Cardiac fibroblast (primary cell): ENCODE measurements around the gene HSPB6.

Experiments
- DNase-seq, 2 donors: peaks; one replicate each; pipeline versions ENCODE4 v3.0.0 to v3.0.0-alpha.2; 2010; ENCODE audit warnings: low read depth in 2 of 2
- H3K4me3 ChIP-seq, 2 donors: replicated peaks in 1 of 2; 1 replicate in 1 of 2; 2 replicates in 1 of 2; pipeline ENCODE4 v1.5.1; 2011; ENCODE audit warnings: low read depth in 2 of 2, low read length in 2 of 2, mild to moderate bottlenecking in 2 of 2, moderate library complexity in 1 of 2
- TF ChIP-seq, protein P1 (sequence below): IDR thresholded peaks from one replicate; pipeline ENCODE4 v1.5.1; 2011; ENCODE audit warnings: low read depth, mild to moderate bottlenecking, low read length, inconsistent platforms

HSPB6 gene

DNA sequence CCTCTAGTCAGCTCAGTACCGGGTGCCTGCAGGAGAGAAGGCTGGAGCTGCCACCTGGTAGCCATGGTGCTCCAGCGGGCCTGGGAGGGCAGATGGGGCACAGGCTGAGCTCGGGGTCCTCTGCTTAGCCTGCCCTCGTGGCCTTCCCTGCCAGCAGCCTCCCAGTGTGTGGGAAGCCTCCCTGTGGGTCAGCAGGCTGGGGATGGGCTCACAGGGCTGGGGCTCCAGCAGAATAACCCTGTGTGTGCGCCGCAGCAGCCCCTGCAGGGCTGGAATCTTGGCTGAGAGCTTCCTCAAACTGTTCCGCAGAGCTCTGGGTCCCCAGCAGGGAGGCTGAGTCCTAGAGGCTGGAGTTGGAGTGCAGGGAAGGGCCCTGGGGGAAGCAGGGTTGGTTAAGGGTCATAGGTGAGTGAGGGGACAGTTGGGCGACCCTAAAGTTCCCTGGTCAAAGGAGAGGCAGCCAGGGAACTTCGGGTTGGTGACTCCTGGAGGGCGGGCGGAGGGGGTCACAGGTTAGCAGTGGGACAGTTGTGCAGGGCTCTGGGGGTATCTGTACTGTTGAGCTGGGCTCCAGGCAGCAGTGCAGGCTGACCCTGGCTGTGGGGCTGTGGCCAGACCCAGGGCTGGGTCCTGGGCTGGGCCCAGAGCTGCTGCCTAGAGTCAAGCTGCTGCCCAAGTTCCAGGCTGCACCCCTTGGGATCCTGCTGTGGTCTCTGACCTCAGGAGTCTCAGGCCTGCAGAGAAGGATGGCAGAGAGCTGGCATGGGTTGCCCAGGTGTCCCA lies 32.6 kb upstream of the HSPB6 start:
- TF ChIP-seq, protein P1, sequence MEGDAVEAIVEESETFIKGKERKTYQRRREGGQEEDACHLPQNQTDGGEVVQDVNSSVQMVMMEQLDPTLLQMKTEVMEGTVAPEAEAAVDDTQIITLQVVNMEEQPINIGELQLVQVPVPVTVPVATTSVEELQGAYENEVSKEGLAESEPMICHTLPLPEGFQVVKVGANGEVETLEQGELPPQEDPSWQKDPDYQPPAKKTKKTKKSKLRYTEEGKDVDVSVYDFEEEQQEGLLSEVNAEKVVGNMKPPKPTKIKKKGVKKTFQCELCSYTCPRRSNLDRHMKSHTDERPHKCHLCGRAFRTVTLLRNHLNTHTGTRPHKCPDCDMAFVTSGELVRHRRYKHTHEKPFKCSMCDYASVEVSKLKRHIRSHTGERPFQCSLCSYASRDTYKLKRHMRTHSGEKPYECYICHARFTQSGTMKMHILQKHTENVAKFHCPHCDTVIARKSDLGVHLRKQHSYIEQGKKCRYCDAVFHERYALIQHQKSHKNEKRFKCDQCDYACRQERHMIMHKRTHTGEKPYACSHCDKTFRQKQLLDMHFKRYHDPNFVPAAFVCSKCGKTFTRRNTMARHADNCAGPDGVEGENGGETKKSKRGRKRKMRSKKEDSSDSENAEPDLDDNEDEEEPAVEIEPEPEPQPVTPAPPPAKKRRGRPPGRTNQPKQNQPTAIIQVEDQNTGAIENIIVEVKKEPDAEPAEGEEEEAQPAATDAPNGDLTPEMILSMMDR = no peak
- H3K4me3 ChIP-seq = no peak overlapping the region
- no peak for DNase-seq

DNA sequence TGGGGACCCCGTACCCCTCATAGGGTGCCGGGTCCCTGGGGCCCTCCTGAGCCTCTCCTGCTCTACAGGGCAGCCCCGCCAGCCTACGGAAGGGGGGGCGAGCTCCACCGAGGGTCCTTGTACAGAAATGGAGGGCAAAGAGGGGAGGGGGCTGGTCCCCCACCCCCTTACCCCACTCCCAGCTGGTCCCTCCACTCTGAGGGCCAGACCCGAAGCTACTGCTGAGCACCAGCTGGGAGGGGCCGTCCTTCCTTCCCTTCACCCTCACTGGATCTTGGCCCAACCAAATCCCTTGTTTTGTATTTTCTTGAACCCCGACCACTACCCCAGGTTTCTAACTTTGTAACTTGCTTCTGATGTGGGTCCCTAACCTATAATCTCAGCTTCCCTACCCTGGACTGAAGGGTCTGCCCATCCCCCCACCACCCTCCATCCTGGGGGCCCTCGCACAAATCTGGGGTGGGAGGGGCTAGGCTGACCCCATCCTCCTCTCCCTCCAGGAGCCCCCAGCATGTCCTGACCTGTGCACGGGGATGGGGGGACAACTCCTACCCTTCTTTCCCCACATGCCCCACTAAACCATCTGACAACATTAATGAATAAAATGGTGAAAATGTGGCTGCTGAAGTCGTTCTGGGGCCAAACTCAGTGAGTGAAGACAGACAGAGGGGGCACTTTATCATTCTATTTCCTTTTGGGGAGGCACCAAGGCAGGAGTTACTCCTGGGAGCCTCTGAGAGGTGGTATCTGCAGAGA lies 31.6 kb upstream of the HSPB6 start:
- no peak overlapping the region for H3K4me3 ChIP-seq
- DNase-seq = no peak
- TF ChIP-seq, protein P1 = no peak

DNA sequence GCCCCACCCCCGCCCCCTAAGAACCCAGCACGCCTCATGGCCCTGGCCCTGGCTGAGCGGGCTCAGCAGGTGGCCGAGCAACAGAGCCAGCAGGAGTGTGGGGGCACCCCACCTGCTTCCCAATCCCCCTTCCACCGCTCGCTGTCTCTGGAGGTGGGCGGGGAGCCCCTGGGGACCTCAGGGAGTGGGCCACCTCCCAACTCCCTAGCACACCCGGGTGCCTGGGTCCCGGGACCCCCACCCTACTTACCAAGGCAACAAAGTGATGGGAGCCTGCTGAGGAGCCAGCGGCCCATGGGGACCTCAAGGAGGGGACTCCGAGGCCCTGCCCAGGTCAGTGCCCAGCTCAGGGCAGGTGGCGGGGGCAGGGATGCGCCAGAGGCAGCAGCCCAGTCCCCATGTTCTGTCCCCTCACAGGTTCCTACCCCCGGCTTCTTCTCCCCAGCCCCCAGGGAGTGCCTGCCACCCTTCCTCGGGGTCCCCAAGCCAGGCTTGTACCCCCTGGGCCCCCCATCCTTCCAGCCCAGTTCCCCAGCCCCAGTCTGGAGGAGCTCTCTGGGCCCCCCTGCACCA lies 30.5 kb upstream of the HSPB6 start:
- no peak overlapping the region for H3K4me3 ChIP-seq
- DNase-seq = no peak
- TF ChIP-seq, protein P1 = no peak

DNA sequence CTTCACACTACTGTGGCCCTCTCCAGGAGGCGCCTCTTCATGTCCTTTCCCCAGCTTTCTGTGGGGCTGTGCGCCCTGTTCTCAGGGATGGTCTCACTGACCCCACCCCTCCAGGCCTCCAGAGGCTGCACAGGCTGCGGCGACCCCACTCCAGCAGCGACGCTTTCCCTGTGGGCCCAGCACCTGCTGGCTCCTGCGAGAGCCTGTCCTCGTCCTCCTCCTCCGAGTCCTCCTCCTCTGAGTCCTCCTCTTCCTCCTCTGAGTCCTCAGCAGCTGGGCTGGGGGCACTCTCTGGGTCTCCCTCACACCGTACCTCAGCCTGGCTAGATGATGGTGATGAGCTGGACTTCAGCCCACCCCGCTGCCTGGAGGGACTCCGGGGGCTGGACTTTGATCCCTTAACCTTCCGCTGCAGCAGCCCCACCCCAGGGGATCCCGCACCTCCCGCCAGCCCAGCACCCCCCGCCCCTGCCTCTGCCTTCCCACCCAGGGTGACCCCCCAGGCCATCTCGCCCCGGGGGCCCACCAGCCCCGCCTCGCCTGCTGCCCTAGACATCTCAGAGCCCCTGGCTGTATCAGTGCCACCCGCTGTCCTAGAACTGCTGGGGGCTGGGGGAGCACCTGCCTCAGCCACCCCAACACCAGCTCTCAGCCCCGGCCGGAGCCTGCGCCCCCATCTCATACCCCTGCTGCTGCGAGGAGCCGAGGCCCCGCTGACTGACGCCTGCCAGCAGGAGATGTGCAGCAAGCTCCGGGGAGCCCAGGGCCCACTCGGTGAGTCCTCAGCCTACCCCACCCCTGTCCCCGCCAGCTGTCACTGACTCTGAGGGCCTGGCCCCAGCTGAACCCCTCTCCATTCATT lies 29.7 kb upstream of the HSPB6 start:
- TF ChIP-seq, protein P1 = no peak
- DNase-seq = no peak
- no peak overlapping the region for H3K4me3 ChIP-seq

DNA sequence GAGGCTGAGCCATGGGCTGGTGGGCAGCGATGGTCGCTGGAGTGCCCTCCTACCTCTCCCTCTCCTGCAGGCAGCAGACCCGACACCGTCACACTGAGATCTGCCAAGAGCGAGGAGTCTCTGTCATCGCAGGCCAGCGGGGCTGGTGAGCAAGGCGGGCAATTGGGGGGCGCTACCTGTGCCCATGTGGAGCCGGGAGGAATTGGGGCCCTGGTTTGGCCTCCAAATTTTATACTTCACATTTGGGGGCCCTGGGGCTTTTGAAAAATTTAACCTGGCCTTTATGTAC lies 28.5 kb upstream of the HSPB6 start:
- no peak for DNase-seq
- TF ChIP-seq, protein P1 = no peak
- H3K4me3 ChIP-seq = no peak overlapping the region

DNA sequence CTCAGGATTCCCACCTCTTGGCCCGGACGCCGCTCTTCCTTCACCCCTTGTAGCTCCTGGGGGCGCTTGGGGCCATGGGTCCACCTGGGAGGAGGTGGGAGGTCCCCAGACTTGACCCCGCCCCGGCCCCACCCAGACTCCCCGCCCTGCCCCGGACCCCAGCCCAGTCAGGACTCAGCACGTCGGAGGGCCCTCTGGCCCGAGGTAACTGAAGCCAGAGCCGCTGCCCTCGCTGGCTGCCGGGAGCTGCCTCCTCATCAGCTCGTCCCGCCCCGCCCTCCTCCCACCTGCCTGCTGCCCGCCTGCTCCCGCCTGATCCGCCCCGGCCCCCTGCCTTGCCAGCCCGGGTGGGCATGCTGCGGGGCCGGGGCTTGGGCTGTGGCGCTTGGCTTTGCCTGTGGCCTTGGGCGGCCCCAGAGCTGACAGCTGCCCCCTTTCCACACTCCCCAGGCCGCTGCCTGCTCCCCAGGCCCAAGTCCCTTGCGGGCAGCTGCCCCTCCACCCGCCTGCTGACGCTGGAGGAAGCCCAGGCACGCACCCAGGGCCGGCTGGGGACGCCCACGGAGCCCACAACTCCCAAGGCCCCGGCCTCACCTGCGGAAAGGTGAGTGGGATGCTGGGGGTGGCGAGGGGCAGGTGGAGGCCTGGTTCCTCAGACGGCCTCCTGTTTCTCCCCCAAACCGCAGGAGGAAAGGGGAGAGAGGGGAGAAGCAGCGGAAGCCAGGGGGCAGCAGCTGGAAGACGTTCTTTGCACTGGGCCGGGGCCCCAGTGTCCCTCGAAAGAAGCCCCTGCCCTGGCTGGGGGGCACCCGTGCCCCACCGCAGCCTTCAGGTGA lies 27.9 kb upstream of the HSPB6 start:
- H3K4me3 ChIP-seq = no peak overlapping the region
- DNase-seq = no peak
- TF ChIP-seq, protein P1 = no peak
